GDM1 (cell line): ENCODE measurements around the gene FAU.

ENCODE experiments used
- DNase-seq: peaks from one replicate; lab custom pipeline; 2025; lab: John Stamatoyannopoulos, UW

FAU gene

GRCh38 chr11:65077451-65077850 is 44.5 kb downstream of the FAU start:
- DNase-seq, result no peak

GRCh38 chr11:65072631-65072966 is 49.3 kb downstream of the FAU start:
- DNase-seq, result no peak

GRCh38 chr11:65071907-65072630 is 49.9 kb downstream of the FAU start:
- no peak for DNase-seq
